ENCODE measurements around the gene SCN4A.

The SCN4A gene

DNA sequence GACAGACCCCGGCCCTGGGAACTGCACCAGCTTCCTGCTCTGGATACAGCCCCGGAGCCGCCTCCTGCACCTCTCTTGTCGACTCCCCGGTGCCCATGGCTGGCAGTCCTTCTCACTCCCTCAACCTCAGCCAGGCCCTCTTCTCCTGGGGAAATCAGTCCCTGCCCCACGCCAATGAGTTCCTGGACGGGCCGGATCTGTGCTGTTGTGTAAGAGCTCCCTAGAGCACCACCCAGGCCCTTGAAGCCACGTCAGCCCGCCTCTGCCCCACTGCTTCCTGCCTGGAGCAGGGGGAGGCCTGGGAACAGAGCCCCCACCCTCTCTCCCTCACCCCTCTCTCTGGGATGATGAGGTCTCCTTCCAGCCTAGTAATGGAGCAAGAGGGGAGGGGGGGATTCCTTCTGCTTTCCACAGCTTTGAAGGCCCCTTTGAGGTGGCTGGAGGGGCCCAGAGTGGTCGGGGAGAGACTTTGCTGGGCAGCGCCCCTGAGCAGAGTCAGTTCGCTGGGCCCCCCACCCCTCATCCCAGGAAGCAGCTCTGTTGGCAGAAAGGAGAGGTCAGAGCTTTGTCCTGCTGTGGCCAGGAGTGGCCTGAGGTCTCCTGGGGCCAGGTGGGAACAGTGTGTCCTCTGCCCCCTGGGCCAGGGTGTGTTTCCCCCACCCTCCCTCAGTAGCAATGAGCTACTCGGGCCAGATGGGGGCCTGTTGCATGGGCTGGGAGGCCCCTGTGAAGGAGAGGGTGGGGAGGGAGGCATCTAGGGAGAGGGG, 29.2 kb upstream of the SCN4A start:
- Histone ChIP-seq H3K4me1 (ENCODE audit: control insufficient read depth in 1 of 2, insufficient read depth in 2 of 2, low read length in 2 of 2) (peaks cover 16 to 35% of the 10 kb centered on the region in 2 donors), H3K27me3 (ENCODE audit: control insufficient read depth in 1 of 2, insufficient read depth in 2 of 2, low read length in 2 of 2) (peaks cover 9 to 14% of the 10 kb centered on the region in 2 donors), H3K27ac (ENCODE audit: low read depth, low read length) (no peak overlapping the region), H3K4me3 (ENCODE audit: low read depth in 1 of 2, low read length in 2 of 2) (no peak overlapping the region), H3K9me3 (ENCODE audit: control insufficient read depth in 1 of 2, low read length in 2 of 2) (no peaks in the 10 kb centered on the region), H3K36me3 (ENCODE audit: control insufficient read depth in 1 of 2, insufficient read depth in 2 of 2, low read length in 2 of 2) (peaks cover 0 to 3% of the 10 kb centered on the region in 2 donors), H3K9ac (ENCODE audit: low read depth in 1 of 2, low read length in 2 of 2) (no peak overlapping the region)

DNA sequence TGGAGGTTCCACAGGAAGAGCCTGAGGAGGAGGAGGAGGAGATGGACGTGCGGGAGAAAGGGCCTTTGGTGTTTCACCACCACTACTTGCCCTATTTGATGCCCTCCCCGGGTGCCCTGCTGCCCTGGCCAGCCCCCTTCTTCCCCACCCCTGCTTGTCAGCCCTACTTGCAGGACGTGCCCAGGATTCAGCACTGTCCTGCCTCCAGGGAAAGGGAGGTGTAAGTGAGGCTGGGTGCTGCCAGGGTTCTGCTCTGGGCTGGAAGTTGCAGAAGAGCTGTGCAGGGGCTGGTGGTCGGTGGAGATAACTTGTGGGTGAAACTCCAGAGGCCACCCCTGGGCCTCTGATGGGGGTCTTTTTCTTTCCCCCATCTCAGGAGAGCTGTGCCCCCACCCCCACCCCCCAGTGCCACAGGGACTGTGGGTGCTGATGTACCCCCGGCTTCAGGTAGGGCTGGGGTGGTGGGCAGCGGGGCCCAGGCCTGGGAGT, 28.4 kb upstream of the SCN4A start:
- no peak overlapping the region for H3K27ac ChIP-seq (ENCODE audit: low read depth, low read length)
- peaks cover 10 to 28% of the 10 kb centered on the region in 2 donors for H3K4me1 ChIP-seq (ENCODE audit: control insufficient read depth in 1 of 2, insufficient read depth in 2 of 2, low read length in 2 of 2)
- H3K9me3 ChIP-seq (ENCODE audit: control insufficient read depth in 1 of 2, low read length in 2 of 2): no peaks in the 10 kb centered on the region
- H3K27me3 ChIP-seq (ENCODE audit: control insufficient read depth in 1 of 2, insufficient read depth in 2 of 2, low read length in 2 of 2): peaks cover 9 to 18% of the 10 kb centered on the region in 2 donors
- H3K4me3 ChIP-seq (ENCODE audit: low read depth in 1 of 2, low read length in 2 of 2): no peak overlapping the region
- no peak overlapping the region for H3K9ac ChIP-seq (ENCODE audit: low read depth in 1 of 2, low read length in 2 of 2)
- peaks cover 0 to 3% of the 10 kb centered on the region in 2 donors for H3K36me3 ChIP-seq (ENCODE audit: control insufficient read depth in 1 of 2, insufficient read depth in 2 of 2, low read length in 2 of 2)

DNA sequence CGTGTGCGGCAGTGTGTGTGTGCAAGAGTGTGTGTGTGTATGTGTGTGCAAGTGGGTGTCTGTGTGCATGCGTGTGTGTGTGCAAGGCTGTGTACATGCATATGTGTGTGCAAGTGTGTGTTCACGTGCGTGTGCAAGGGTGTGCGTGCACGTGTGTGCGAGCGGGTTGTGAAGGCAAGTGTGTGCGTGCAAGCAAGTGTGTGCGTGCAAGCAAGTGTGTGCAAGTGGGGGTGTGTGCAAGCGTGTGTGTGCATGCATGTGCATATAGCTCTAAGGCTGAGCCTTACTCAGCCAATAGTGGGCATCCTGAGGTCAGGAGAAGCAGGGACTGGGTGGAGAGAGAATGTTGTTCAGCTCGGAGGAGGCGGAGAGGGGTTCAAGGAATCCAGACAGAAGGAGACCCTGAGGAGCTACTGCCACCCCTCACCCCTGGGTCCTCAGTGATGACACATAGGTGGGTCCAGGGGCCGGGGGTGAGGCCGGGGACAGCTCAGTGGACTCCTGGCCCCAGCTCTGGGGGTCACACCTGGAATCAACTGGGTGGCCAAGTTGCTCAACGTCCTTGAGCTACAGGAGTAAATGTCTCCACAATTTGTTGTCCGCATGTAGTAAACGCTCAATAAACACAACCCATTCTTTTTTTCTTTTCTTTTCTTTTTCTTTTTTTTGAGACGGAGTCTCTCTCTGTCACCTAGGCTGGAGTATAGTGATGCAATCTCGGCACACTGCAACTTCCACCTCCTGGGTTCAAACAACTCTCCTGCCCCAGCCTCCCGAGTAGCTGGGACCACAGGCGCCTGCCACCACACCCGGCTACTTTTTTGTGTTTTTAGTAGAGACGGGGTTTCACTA, 27.2 kb upstream of the SCN4A start:
- Histone ChIP-seq H3K27ac (ENCODE audit: low read depth, low read length) (no peak overlapping the region), H3K4me1 (ENCODE audit: control insufficient read depth in 1 of 2, insufficient read depth in 2 of 2, low read length in 2 of 2) (peaks cover 4 to 21% of the 10 kb centered on the region in 2 donors)

DNA sequence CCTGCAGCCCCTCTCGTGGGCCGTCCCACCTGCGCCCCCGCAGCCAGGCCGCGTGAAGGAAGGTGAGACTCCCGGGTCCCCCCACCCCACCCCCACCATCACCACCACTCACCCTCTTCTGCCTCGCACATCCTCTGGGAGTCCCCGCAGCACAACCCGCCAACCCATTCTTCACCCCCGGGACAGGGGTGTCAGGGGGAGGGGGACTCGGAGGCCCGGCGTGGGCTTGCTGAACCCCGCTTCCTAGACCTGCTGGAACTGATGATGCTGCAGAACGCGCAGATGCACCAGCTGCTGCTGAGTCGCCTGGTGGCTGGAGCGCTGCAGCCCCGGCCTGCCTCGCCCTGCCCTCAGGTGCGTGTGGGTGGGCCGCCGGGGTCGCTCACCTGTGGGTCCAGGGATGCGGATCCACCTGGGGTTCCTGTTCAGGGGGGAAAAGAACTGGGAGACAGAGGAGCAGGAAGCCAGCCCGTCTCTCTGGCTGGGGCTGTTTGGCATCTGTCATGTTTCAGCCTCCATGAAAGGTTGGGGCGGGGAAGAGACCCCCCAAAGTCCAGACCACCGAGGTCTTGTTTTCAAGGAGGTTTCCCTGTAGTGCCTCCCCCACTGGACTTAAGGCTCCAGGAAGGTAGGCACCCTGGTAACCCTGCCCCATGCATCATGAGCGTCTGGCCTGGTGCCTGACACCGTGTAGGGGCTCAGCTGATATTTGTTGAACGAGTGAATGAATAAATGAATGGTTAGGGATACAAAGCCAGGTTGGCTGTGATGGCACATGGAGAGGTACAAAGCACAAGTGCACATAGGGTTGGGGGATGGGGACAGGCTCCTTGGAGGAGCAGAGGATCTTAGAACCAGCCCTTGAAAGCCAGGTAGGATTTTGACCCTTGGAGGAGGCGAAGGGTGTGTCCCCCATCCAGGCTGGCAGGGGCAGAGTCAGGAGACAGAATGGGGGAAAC, 26.3 kb upstream of the SCN4A start:
- H3K9ac ChIP-seq (ENCODE audit: low read depth in 1 of 2, low read length in 2 of 2): no peak overlapping the region
- H3K9me3 ChIP-seq (ENCODE audit: control insufficient read depth in 1 of 2, low read length in 2 of 2): no peaks in the 10 kb centered on the region
- no peak overlapping the region for H3K27ac ChIP-seq (ENCODE audit: low read depth, low read length)
- H3K4me1 ChIP-seq (ENCODE audit: control insufficient read depth in 1 of 2, insufficient read depth in 2 of 2, low read length in 2 of 2): peaks cover 4 to 21% of the 10 kb centered on the region in 2 donors
- H3K4me3 ChIP-seq (ENCODE audit: low read depth in 1 of 2, low read length in 2 of 2): peak overlapping the region; percentile 73 to 82
- peaks cover 0 to 3% of the 10 kb centered on the region in 2 donors for H3K36me3 ChIP-seq (ENCODE audit: control insufficient read depth in 1 of 2, insufficient read depth in 2 of 2, low read length in 2 of 2)
- peaks cover 9 to 18% of the 10 kb centered on the region in 2 donors for H3K27me3 ChIP-seq (ENCODE audit: control insufficient read depth in 1 of 2, insufficient read depth in 2 of 2, low read length in 2 of 2)

More for the DNA sequence above, 27.2 kb upstream of the SCN4A start:
- H3K4me3 ChIP-seq (ENCODE audit: low read depth in 1 of 2, low read length in 2 of 2): no peak overlapping the region
- no peaks in the 10 kb centered on the region for H3K9me3 ChIP-seq (ENCODE audit: control insufficient read depth in 1 of 2, low read length in 2 of 2)
- peaks cover 9 to 18% of the 10 kb centered on the region in 2 donors for H3K27me3 ChIP-seq (ENCODE audit: control insufficient read depth in 1 of 2, insufficient read depth in 2 of 2, low read length in 2 of 2)
- peaks cover 0 to 3% of the 10 kb centered on the region in 2 donors for H3K36me3 ChIP-seq (ENCODE audit: control insufficient read depth in 1 of 2, insufficient read depth in 2 of 2, low read length in 2 of 2)
- H3K9ac ChIP-seq (ENCODE audit: low read depth in 1 of 2, low read length in 2 of 2): no peak overlapping the region

DNA sequence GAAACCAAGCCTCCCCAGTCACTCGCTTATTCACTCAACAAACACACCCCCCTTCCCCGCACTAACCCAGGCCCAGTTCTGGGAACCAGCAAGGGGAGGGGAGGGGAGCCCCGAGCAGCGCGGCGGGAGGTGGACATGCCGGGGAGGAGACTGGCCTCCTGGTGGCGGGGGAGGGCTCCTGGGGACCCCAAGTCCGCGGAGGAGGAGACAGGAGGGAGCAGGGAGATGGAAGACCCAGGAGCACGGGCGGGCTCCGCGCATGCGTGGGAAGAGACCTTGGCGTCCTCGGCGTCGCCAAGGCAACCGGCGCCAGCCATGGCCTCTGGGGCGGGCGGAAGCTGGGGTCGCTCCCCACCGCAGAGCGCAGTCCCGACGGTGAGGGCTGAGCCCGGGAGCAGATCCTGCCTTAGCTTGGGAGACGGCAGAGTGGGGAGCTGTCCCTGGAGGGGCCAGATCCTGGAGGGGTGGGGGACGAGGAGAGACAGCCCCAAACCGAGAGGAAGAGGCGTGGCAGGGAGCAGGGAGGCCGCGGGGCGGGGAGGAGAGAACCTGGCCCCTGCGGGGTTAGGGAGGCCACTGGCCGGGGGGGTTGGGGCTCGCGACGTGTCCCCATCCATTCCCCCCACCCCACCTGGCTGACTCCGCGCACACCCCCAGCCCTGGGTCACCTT, 25.5 kb upstream of the SCN4A start, which contains the start of gene PRR29:
Gene PRR29, plus strand, starts transcription at position 302 of the 671 bp plus-strand sequence. Its CDS starts 14 bp downstream, at position 316.
- Histone ChIP-seq H3K36me3 (ENCODE audit: control insufficient read depth in 1 of 2, insufficient read depth in 2 of 2, low read length in 2 of 2) (peaks cover 0 to 3% of the 10 kb centered on the region in 2 donors), H3K27me3 (ENCODE audit: control insufficient read depth in 1 of 2, insufficient read depth in 2 of 2, low read length in 2 of 2) (peaks cover 9 to 21% of the 10 kb centered on the region in 2 donors), H3K4me1 (ENCODE audit: control insufficient read depth in 1 of 2, insufficient read depth in 2 of 2, low read length in 2 of 2) (peaks cover 4 to 21% of the 10 kb centered on the region in 2 donors), H3K9ac (ENCODE audit: low read depth in 1 of 2, low read length in 2 of 2) (peak within 1 kb of the TSS in 1 of 2 donors; percentile 10), H3K4me3 (ENCODE audit: low read depth in 1 of 2, low read length in 2 of 2) (peak within 1 kb of the TSS; percentile 73 to 82), H3K27ac (ENCODE audit: low read depth, low read length) (no peak within 1 kb of the TSS), H3K9me3 (ENCODE audit: control insufficient read depth in 1 of 2, low read length in 2 of 2) (no peaks in the 10 kb centered on the region)

DNA sequence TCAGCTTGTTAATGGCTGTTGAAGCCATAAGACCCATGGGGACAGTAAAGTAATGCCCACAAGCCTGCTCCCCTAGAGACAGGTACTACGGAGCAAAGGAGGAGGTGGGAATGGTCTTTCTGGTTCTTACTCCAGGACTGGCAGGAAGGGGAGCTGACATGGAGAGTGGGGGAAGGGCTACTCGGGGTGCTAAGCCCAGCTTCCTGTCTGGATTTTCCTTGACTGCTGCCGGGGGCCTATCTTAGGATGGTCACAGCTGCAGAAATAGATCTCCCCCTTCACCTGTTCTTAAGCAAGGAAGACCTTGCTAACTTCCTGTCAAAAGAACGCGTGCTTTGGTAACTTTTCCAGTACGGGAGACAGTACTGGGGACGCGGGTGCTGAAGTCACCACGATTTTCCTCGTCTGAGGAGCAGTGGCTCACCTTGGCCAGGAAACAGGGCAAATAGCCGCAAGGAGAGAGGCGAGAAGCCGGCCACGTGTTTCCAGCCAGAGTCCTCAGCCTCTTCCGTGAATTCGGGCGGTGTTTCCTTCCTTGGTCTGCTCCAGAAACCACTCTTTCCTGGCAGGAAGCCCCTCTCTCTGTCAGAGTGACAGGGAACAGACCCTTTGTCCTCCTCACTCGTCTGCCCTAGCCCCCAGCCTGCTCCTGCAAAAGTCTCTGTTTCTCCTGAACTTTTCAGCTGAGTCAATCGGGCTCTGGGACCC, 24.8 kb upstream of the SCN4A start:
- Histone ChIP-seq H3K9me3 (ENCODE audit: control insufficient read depth in 1 of 2, low read length in 2 of 2) (no peaks in the 10 kb centered on the region), H3K36me3 (ENCODE audit: control insufficient read depth in 1 of 2, insufficient read depth in 2 of 2, low read length in 2 of 2) (no peaks in the 10 kb centered on the region), H3K4me3 (ENCODE audit: low read depth in 1 of 2, low read length in 2 of 2) (peak overlapping the region; percentile 73 to 82), H3K27ac (ENCODE audit: low read depth, low read length) (no peak overlapping the region), H3K27me3 (ENCODE audit: control insufficient read depth in 1 of 2, insufficient read depth in 2 of 2, low read length in 2 of 2) (peaks cover 12 to 23% of the 10 kb centered on the region in 2 donors), H3K9ac (ENCODE audit: low read depth in 1 of 2, low read length in 2 of 2) (no peak overlapping the region), H3K4me1 (ENCODE audit: control insufficient read depth in 1 of 2, insufficient read depth in 2 of 2, low read length in 2 of 2) (peaks cover 4 to 21% of the 10 kb centered on the region in 2 donors)

DNA sequence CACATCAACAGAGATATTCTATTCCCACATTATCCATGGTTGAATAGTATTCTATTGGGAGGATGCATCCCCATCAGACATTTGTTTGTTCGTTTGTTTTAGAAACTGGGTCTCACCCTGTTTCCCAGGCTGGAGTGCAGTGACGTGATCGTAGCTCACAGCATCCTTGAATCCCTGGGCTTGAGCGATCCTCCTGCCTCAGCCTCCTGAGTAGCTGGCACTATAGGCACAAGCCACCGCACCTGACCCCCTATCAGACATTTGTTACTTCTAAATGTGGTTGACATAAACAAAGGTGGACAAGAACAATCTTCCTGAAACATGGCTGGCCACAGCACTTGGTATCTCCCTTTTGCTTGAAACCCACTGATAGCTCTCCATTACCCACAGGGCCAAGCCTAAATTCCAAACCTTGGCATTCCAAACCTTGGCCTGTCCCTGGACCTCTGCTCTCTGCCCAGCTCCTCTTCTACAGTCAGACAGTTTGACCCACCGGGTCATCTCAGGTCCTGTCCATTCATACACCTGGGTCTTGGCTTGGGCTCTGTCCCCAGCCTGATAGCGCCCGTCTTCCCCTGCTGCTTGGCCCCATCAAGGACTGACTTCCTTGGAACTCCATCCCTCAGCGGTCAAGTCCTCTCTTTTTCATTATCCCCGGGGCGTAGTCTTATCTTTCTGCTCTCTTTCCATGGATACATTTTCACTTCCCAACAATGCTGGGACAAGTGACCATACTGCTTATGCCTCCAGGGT, 23.9 kb upstream of the SCN4A start:
- Histone ChIP-seq H3K27me3 (ENCODE audit: control insufficient read depth in 1 of 2, insufficient read depth in 2 of 2, low read length in 2 of 2) (peaks cover 19 to 31% of the 10 kb centered on the region in 2 donors), H3K9me3 (ENCODE audit: control insufficient read depth in 1 of 2, low read length in 2 of 2) (no peaks in the 10 kb centered on the region), H3K27ac (ENCODE audit: low read depth, low read length) (no peak overlapping the region), H3K4me3 (ENCODE audit: low read depth in 1 of 2, low read length in 2 of 2) (no peak overlapping the region), H3K9ac (ENCODE audit: low read depth in 1 of 2, low read length in 2 of 2) (no peak overlapping the region), H3K36me3 (ENCODE audit: control insufficient read depth in 1 of 2, insufficient read depth in 2 of 2, low read length in 2 of 2) (no peaks in the 10 kb centered on the region), H3K4me1 (ENCODE audit: control insufficient read depth in 1 of 2, insufficient read depth in 2 of 2, low read length in 2 of 2) (peaks cover 4 to 21% of the 10 kb centered on the region in 2 donors)

DNA sequence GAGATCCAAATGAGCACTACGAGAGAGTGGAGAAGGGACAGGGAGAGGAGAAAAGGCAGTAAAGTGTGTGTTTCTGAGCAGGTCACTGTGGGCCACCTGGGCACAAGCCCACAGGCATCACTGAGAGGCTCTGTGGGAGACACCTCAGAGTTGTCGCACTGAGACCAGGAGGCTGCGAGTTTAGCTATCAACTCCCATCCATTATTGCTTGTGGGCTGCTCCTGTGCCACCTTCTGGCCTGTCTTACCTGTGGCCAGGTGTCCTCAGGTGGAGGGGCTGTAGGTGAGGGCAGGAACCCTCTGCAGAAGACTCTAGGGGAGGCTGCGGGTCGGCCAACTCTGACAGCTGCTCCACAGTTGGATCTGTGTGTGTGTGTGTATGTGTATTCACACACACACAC, 22.9 kb upstream of the SCN4A start:
- Histone ChIP-seq H3K27me3 (ENCODE audit: control insufficient read depth in 1 of 2, insufficient read depth in 2 of 2, low read length in 2 of 2) (peaks cover 24 to 31% of the 10 kb centered on the region in 2 donors), H3K4me3 (ENCODE audit: low read depth in 1 of 2, low read length in 2 of 2) (no peak overlapping the region)

More for the DNA sequence above, 22.9 kb upstream of the SCN4A start:
- Histone ChIP-seq H3K9ac (ENCODE audit: low read depth in 1 of 2, low read length in 2 of 2) (no peak overlapping the region), H3K36me3 (ENCODE audit: control insufficient read depth in 1 of 2, insufficient read depth in 2 of 2, low read length in 2 of 2) (no peaks in the 10 kb centered on the region), H3K4me1 (ENCODE audit: control insufficient read depth in 1 of 2, insufficient read depth in 2 of 2, low read length in 2 of 2) (peaks cover 4 to 21% of the 10 kb centered on the region in 2 donors), H3K9me3 (ENCODE audit: control insufficient read depth in 1 of 2, low read length in 2 of 2) (no peaks in the 10 kb centered on the region), H3K27ac (ENCODE audit: low read depth, low read length) (no peak overlapping the region)
